Panc1 (cell line): Measurements from ENCODE around the gene GJB3.

Experiments used
- POLR2AphosphoS5 ChIP-seq: IDR thresholded peaks from 2 replicates; pipeline ENCODE4 v1.6.1; 2012; ENCODE audit warnings: mild to moderate bottlenecking, low read depth, low read length, moderate library complexity
- TF ChIP-seq, protein P1 (sequence below): fragments of 450-650 bp; IDR thresholded peaks from 2 replicates; pipeline ENCODE4 v1.5.1; 2017; ENCODE audit warnings: mild to moderate bottlenecking

DNA sequence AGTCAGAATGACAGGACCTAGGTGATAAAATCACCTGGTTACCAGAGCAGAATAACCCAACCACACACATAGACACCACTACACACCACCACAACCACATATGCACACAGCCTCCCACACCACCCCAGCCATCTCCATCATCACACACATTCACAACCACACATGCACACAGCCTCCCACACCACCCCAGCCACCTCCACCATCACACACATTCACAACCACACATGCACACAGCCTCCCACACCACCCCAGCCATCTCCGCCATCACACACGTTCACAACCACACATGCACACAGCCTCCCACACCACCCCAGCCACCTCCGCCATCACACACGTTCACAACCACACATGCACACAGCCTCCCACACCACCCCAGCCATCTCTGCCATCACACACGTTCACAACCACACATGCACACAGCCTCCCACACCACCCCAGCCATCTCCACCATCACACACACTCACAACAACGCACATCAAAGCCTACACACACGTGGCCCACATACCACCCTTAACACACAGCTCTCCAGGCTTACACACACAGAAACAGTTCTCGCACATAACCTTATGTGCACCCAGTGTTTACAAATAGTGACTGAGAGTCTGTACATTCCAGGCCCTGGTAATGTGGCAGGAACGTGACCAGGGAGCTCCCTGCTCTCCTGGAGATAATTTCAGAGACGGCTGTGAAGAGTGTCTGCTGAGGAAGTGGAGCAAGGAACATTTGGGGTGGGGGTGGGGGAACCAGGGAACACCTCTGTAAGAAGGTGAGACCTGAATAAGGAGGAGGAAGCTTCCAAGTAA lies 3.3 kb upstream of the GJB3 start:
- TF ChIP-seq, protein P1, sequence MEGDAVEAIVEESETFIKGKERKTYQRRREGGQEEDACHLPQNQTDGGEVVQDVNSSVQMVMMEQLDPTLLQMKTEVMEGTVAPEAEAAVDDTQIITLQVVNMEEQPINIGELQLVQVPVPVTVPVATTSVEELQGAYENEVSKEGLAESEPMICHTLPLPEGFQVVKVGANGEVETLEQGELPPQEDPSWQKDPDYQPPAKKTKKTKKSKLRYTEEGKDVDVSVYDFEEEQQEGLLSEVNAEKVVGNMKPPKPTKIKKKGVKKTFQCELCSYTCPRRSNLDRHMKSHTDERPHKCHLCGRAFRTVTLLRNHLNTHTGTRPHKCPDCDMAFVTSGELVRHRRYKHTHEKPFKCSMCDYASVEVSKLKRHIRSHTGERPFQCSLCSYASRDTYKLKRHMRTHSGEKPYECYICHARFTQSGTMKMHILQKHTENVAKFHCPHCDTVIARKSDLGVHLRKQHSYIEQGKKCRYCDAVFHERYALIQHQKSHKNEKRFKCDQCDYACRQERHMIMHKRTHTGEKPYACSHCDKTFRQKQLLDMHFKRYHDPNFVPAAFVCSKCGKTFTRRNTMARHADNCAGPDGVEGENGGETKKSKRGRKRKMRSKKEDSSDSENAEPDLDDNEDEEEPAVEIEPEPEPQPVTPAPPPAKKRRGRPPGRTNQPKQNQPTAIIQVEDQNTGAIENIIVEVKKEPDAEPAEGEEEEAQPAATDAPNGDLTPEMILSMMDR: no peak
- no peak for TF ChIP-seq POLR2AphosphoS5
